ENCODE data around the gene NEK6.

GRCh38 chr9:124389146-124389939 is 131.6 kb downstream of the NEK6 start:
- TF ChIP-seq POLR2A (IDR thresholded peaks at IDR 0.05) = no peak
- no peak for TF ChIP-seq CTCF (IDR thresholded peaks at IDR 0.05)
- no peak for TF ChIP-seq POLR2AphosphoS5 (IDR thresholded peaks at IDR 0.05)
- no peak for TF ChIP-seq EP300 (IDR thresholded peaks at IDR 0.05)

Data from upper lobe of left lung (tissue), 4 donors.